Activated T-cell treated with anti-CD3 and anti-CD28 coated beads, Interleukin-2, amount 50 U/mL, for 4 hours (primary cell): ENCODE measurements around the gene CRYGN. TPM values are rescaled to one million over a fixed set of nuclear protein-coding genes. Genes with fewer than 3 reads are reported as not detected.

Source experiments
- ATAC-seq, 2 donors: fragments of 200-7000 bp; cut with Tn5 transposase; one replicate each; pipeline ENCODE4 v1.10.0; 2021
- DNase-seq: peaks from one replicate; pipeline ENCODE4 v3.0.0-alpha.2; 2020
- H3K27me3 Mint-ChIP-seq: one replicate; pipeline ENCODE4 v1.8.0; 2021; ENCODE audit warnings: low read depth, mixed read lengths
- H3K36me3 Mint-ChIP-seq: one replicate; pipeline ENCODE4 v1.8.0; 2022; ENCODE audit warnings: mixed read lengths; ENCODE audit not compliant: insufficient read depth
- H3K4me1 Mint-ChIP-seq: one replicate; pipeline ENCODE4 v1.8.0; 2021; ENCODE audit warnings: low read depth, mixed read lengths
- H3K4me3 Mint-ChIP-seq: one replicate; pipeline ENCODE4 v1.8.0; 2021; ENCODE audit warnings: mild to moderate bottlenecking, moderate library complexity, mixed read lengths
- H3K9me3 Mint-ChIP-seq: one replicate; pipeline ENCODE4 v1.8.0; 2021; ENCODE audit warnings: mixed read lengths
- total RNA-seq, 3 donors: library from RNA; stranded (reverse); gene quantifications; one replicate each; pipeline ENCODE4 v1.2.1, GENCODE V29; 2021

CRYGN gene
- total RNA-seq, 3 donors from 2014 or later: not detected

DNA sequence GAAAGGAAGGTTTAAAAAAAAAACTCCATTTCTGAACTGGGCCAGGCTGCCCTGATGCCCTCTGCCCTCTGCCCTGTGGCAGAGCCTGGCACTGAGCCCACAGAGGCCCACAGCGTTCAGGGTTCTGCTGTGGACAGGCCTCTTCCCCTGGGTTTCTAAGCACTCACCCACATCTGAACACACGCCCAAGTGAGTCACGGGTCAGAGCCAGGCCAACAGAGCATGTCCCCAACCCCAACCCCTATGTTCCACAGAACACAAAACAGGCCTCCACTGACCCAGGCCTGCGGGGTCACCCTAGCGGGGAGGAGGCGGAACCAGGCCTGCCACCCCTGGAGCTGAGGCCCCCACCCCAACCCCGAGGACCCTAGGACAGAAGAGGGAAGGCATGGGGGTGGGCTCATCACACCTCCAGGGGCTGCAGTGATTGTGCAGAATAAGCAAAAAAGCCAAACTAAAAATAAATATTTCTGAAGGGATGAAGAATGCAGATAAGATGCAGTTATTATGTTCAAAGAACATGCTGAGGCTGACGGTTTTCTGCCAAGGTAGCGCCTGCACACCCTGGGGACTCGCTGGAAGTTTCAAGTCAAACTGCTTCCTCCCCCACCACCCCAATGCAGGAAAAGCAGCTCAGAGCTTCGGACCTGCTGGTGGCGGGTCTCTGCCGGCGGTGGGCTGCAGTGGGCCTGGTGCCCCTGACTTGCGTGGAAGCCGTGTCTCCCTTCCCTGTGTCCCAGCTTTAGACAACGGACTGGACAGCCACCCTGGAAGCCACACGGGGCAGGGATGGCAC is 35.5 kb downstream of the CRYGN start:
- ATAC-seq (no peak), DNase-seq (no peak)
- H3K27me3 Mint-ChIP-seq: peaks cover 9% of the 10 kb centered on the region
- H3K4me1 Mint-ChIP-seq: peaks cover 28% of the 10 kb centered on the region
- H3K9me3 Mint-ChIP-seq: no peaks in the 10 kb centered on the region
- H3K36me3 Mint-ChIP-seq: no peaks in the 10 kb centered on the region
- H3K4me3 Mint-ChIP-seq: no peak overlapping the region

DNA sequence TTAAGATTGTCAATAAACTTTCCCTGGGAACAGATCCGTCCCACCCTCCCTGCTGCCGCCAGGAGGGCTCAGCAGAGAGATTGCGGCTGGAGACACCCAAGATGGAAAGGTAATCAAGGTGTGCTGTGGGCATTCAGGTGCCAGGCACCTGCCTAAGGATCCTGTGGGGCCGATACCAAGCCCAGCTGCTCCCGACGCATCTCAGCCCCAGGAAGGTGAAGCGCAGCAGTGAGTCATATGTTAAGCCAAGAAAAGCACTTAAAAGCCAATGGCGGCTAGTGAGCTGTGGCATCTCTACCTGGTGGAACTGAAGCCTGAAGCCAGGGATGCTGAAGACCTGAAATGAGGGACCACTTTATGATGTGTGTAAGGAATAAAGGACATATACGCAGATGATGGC is 36.2 kb downstream of the CRYGN start:
- DNase-seq (no peak), ATAC-seq (no peak)
- Mint-ChIP-seq H3K27me3 (peaks cover 7% of the 10 kb centered on the region), H3K9me3 (no peaks in the 10 kb centered on the region), H3K4me3 (no peak overlapping the region), H3K4me1 (peaks cover 26% of the 10 kb centered on the region), H3K36me3 (no peaks in the 10 kb centered on the region)

- Mint-ChIP-seq H3K36me3 (no peaks in the 10 kb centered on the region), H3K27me3 (no peaks in the 10 kb centered on the region), H3K4me1 (peaks cover 31% of the 10 kb centered on the region), H3K9me3 (no peaks in the 10 kb centered on the region), H3K4me3 (no peak overlapping the region)
- ATAC-seq (no peak), DNase-seq (no peak)
Observed at GRCh38 chr7:151402029-151402835, 37.7 kb downstream of the CRYGN start.

- Mint-ChIP-seq H3K9me3 (no peaks in the 10 kb centered on the region), H3K4me1 (peaks cover 35% of the 10 kb centered on the region), H3K27me3 (no peaks in the 10 kb centered on the region), H3K4me3 (no peak overlapping the region), H3K36me3 (no peaks in the 10 kb centered on the region)
- ATAC-seq (no peak), DNase-seq (no peak)
Observed at GRCh38 chr7:151400626-151401315, 39.2 kb downstream of the CRYGN start.

- H3K36me3 Mint-ChIP-seq: no peaks in the 10 kb centered on the region
- DNase-seq (no peak), ATAC-seq (no peak)
- peaks cover 37% of the 10 kb centered on the region for H3K4me1 Mint-ChIP-seq
- H3K4me3 Mint-ChIP-seq: no peak overlapping the region
- no peaks in the 10 kb centered on the region for H3K27me3 Mint-ChIP-seq
- no peaks in the 10 kb centered on the region for H3K9me3 Mint-ChIP-seq
Observed at GRCh38 chr7:151399906-151400305, 40.0 kb downstream of the CRYGN start.

GRCh38 chr7:151399305-151399601 is 40.7 kb downstream of the CRYGN start:
- ATAC-seq (no peak), DNase-seq (no peak)
- H3K4me1 Mint-ChIP-seq: peaks cover 36% of the 10 kb centered on the region
- H3K4me3 Mint-ChIP-seq: no peak overlapping the region
- H3K36me3 Mint-ChIP-seq: no peaks in the 10 kb centered on the region
- no peaks in the 10 kb centered on the region for H3K9me3 Mint-ChIP-seq
- no peaks in the 10 kb centered on the region for H3K27me3 Mint-ChIP-seq

- DNase-seq (no peak), ATAC-seq (no peak)
- no peaks in the 10 kb centered on the region for H3K36me3 Mint-ChIP-seq
- no peak overlapping the region for H3K4me3 Mint-ChIP-seq
- H3K4me1 Mint-ChIP-seq: peaks cover 30% of the 10 kb centered on the region
- H3K27me3 Mint-ChIP-seq: no peaks in the 10 kb centered on the region
- no peaks in the 10 kb centered on the region for H3K9me3 Mint-ChIP-seq
Observed at GRCh38 chr7:151398446-151399304, 41.3 kb downstream of the CRYGN start.

DNA sequence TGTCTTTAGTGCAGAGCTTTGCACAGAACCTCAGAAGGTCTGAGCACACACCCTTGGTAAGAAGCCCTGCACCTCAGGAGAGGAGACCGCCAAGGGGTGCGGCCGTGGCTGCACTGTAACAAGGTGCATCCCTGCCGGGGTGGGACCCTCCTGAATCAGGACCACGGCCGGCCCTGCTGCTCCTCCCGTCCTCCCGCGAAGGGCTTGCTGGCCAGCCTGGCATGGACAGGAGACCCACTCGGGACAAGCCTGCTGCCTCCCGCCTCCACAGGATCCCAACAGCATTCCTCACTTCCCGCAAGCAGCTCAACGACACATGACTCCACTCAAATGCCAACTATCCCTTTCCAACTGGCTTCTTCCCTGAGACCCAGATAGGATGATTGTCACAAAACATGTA is 42.9 kb downstream of the CRYGN start:
- H3K36me3 Mint-ChIP-seq: no peaks in the 10 kb centered on the region
- H3K27me3 Mint-ChIP-seq: no peaks in the 10 kb centered on the region
- no peak overlapping the region for H3K4me3 Mint-ChIP-seq

GRCh38 chr7:151396328-151396970 is 43.5 kb downstream of the CRYGN start:
- no peak for DNase-seq
- Mint-ChIP-seq H3K36me3 (no peaks in the 10 kb centered on the region), H3K27me3 (no peaks in the 10 kb centered on the region), H3K4me1 (peaks cover 26% of the 10 kb centered on the region), H3K9me3 (no peaks in the 10 kb centered on the region), H3K4me3 (no peak overlapping the region)
- no peak for ATAC-seq

More for the DNA sequence above, 42.9 kb downstream of the CRYGN start:
- Mint-ChIP-seq H3K9me3 (no peaks in the 10 kb centered on the region), H3K4me1 (peaks cover 27% of the 10 kb centered on the region)
- ATAC-seq (no peak), DNase-seq (no peak)

- H3K36me3 Mint-ChIP-seq: no peaks in the 10 kb centered on the region
- ATAC-seq: no peak
- H3K4me1 Mint-ChIP-seq: peaks cover 20% of the 10 kb centered on the region
- H3K9me3 Mint-ChIP-seq: no peaks in the 10 kb centered on the region
- H3K4me3 Mint-ChIP-seq: no peak overlapping the region
- H3K27me3 Mint-ChIP-seq: no peaks in the 10 kb centered on the region
- DNase-seq: no peak
Observed at GRCh38 chr7:151395036-151395367, 44.9 kb downstream of the CRYGN start.

DNA sequence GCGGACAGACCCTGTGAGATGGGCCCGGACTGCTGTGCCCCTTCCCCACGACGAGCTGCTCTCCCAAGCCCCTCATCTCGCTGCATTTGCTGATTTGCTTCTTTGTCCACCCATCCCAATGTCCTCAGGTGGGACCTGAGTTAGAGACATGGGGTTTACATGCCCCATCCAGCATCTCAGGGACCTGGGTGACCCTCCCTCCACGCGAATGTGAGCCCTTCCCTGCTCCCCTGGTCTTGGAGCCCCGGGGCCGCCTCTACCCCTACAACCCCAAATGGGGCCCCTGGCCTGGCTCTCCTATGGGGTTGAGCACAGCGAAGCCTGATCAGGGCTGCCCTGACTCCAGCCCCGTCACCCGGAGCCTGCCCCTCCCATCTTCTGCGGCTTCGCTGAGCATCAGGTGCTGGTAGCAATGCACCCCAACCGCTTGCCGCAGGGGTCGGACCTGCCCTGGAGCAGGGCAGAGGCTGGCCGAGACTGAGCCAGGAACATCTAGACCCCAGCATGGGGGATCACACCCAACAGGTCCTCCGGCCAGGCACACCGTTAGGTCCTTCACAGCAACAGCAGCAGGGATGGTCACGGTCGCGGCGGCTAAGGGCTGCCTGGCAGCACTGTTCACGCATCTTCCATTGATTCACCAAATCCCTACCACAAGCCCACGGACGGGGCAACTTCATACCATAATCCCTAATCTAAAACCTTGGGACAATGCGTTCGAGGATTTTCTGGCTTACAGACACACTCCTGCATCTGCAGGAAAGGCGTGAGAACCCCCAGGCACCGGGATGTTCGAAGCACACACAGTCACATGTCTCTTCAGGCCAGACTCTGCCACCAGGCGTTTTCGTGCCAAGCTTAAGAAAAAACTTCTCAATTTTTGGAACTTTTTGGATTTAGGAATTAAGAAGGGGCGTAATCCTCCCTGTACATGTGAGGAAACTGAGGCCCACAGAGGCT is 45.6 kb downstream of the CRYGN start:
- Mint-ChIP-seq H3K4me1 (peaks cover 18% of the 10 kb centered on the region), H3K9me3 (no peaks in the 10 kb centered on the region), H3K36me3 (no peaks in the 10 kb centered on the region), H3K4me3 (no peak overlapping the region), H3K27me3 (no peaks in the 10 kb centered on the region)
- DNase-seq: no peak
- no peak for ATAC-seq

GRCh38 chr7:151393031-151393977 is 46.6 kb downstream of the CRYGN start:
- DNase-seq: no peak
- Mint-ChIP-seq H3K4me1 (peaks cover 18% of the 10 kb centered on the region), H3K27me3 (no peaks in the 10 kb centered on the region)

More at GRCh38 chr7:151393031-151393977, 46.6 kb downstream of the CRYGN start:
- H3K36me3 Mint-ChIP-seq: no peaks in the 10 kb centered on the region
- no peak for ATAC-seq
- H3K9me3 Mint-ChIP-seq: no peaks in the 10 kb centered on the region
- no peak overlapping the region for H3K4me3 Mint-ChIP-seq
